OCI-LY1 (cell line): ENCODE results near the gene PPP2R2B.

Experiments
- H2AFZ ChIP-seq: fragments of 200-600 bp; sonication (generic), shearing (Covaris generic); 2 replicates; pipeline ENCODE4 v1.6.0; 2014; ENCODE audit warnings: antibody characterized with exemption, mild to moderate bottlenecking, low read length
- H3F3A ChIP-seq: fragments of 200-600 bp; sonication (generic), shearing (Covaris generic); 2 replicates; pipeline ENCODE4 v1.6.0; 2014; ENCODE audit warnings: mild to moderate bottlenecking, antibody characterized with exemption, low read length, moderate library complexity; ENCODE audit not compliant: insufficient read depth
- H3K27ac ChIP-seq: fragments of 200-600 bp; sonication (generic); 2 replicates; pipeline ENCODE4 v1.5.1; 2014; ENCODE audit warnings: low read length, mixed run types, mild to moderate bottlenecking, low read depth; ENCODE audit not compliant: poor library complexity, severe bottlenecking
- H3K27me3 ChIP-seq: fragments of 200-600 bp; sonication (generic); 2 replicates; pipeline ENCODE4 v1.6.0; 2014; ENCODE audit warnings: antibody characterized with exemption, mild to moderate bottlenecking, low read length, moderate library complexity; ENCODE audit not compliant: insufficient read depth
- H3K36me3 ChIP-seq: fragments of 200-600 bp; sonication (generic); 2 replicates; pipeline ENCODE4 v1.6.1; 2014; ENCODE audit warnings: mild to moderate bottlenecking, antibody characterized with exemption, low read length, moderate library complexity, mixed read lengths; ENCODE audit not compliant: insufficient read depth
- H3K4me1 ChIP-seq: fragments of 200-600 bp; sonication (generic); 2 replicates; pipeline ENCODE4 v1.5.1; 2014; ENCODE audit warnings: mild to moderate bottlenecking, low read length, moderate library complexity; ENCODE audit not compliant: insufficient read depth, severe bottlenecking
- H3K4me2 ChIP-seq: fragments of 200-600 bp; sonication (generic), shearing (Covaris generic); 2 replicates; pipeline ENCODE4 v1.6.1; 2014; ENCODE audit warnings: low read length
- H3K4me3 ChIP-seq: fragments of 200-600 bp; sonication (generic); 2 replicates; pipeline ENCODE4 v1.5.1; 2014; ENCODE audit warnings: low read length, low read depth, mild to moderate bottlenecking, mixed read lengths; ENCODE audit not compliant: poor library complexity, severe bottlenecking
- H3K79me2 ChIP-seq: fragments of 200-600 bp; shearing (Covaris generic); 2 replicates; pipeline ENCODE4 v1.6.1; 2016; ENCODE audit warnings: mixed run types, low read length, mixed read lengths; ENCODE audit not compliant: insufficient read depth
- H3K9ac ChIP-seq: fragments of 200-600 bp; sonication (generic), shearing (Covaris generic); 2 replicates; pipeline ENCODE4 v1.6.1; 2014; ENCODE audit warnings: mild to moderate bottlenecking, low read length, mixed read lengths
- H3K9me2 ChIP-seq: fragments of 200-600 bp; sonication (generic), shearing (Covaris generic); 2 replicates; pipeline ENCODE4 v1.6.1; 2014; ENCODE audit warnings: low read depth, mild to moderate bottlenecking, low read length, mixed read lengths
- H3K9me3 ChIP-seq: fragments of 200-600 bp; shearing (Covaris generic); 2 replicates; pipeline ENCODE4 v1.6.1; 2014; ENCODE audit warnings: low read length, mixed read lengths
- H4K20me1 ChIP-seq: fragments of 200-600 bp; sonication (generic), shearing (Covaris generic); 2 replicates; pipeline ENCODE4 v1.6.0; 2016; ENCODE audit warnings: mild to moderate bottlenecking, low read length; ENCODE audit not compliant: insufficient read depth
- EZH2 ChIP-seq: fragments of 200-600 bp; sonication (generic), shearing (Covaris generic); IDR thresholded peaks from 2 replicates; pipeline ENCODE4 v1.8.0; 2017; ENCODE audit warnings: borderline replicate concordance, mixed run types, mild to moderate bottlenecking, antibody characterized with exemption, low read length, moderate library complexity, mixed read lengths
- TF ChIP-seq, protein P1 (sequence below): fragments of 200-600 bp; sonication (generic), shearing (Covaris generic); IDR thresholded peaks from 2 replicates; pipeline ENCODE4 v1.5.1; 2017; ENCODE audit warnings: mild to moderate bottlenecking, antibody characterized with exemption, low read length, moderate library complexity, mixed read lengths

Gene PPP2R2B

DNA sequence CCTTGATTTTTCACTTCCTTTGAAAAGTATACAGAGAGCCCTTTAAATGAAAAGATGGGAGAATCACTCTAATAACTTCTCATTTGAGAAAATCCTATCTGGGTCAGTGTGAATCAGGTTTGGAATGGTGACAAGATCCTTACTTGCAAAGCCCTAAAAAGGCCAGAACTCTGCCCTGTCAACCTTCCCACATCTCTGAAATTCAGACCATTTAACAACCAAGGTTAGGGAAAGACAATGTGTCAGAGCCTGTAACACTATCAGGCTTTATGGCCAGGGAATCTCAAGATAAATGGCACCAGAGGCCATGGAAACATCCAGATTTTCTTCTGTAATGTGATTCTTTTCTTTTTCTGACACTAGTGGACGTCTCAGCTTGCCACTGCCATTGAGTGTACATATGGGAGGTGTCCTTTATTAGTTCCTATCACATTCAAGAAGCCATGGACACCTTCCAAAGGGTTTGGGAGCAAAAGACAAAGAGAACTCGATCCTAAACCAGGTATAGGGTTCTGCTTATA lies 196.9 kb downstream of the PPP2R2B start:
- no peak overlapping the region for H3K4me3 ChIP-seq
- no peaks in the 10 kb centered on the region for H3K9me2 ChIP-seq
- H3K27me3 ChIP-seq: no peaks in the 10 kb centered on the region
- TF ChIP-seq, protein P1, sequence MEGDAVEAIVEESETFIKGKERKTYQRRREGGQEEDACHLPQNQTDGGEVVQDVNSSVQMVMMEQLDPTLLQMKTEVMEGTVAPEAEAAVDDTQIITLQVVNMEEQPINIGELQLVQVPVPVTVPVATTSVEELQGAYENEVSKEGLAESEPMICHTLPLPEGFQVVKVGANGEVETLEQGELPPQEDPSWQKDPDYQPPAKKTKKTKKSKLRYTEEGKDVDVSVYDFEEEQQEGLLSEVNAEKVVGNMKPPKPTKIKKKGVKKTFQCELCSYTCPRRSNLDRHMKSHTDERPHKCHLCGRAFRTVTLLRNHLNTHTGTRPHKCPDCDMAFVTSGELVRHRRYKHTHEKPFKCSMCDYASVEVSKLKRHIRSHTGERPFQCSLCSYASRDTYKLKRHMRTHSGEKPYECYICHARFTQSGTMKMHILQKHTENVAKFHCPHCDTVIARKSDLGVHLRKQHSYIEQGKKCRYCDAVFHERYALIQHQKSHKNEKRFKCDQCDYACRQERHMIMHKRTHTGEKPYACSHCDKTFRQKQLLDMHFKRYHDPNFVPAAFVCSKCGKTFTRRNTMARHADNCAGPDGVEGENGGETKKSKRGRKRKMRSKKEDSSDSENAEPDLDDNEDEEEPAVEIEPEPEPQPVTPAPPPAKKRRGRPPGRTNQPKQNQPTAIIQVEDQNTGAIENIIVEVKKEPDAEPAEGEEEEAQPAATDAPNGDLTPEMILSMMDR: no peak
- no peak for TF ChIP-seq EZH2
- H3K9me3 ChIP-seq: no peaks in the 10 kb centered on the region
- H3K4me2 ChIP-seq: no peak overlapping the region
- H3K27ac ChIP-seq: no peak overlapping the region
- no peaks in the 10 kb centered on the region for H3K36me3 ChIP-seq
- H2AFZ ChIP-seq: no peak overlapping the region
- H3K79me2 ChIP-seq: no peaks in the 10 kb centered on the region
- H3K4me1 ChIP-seq: no peaks in the 10 kb centered on the region
- H3K9ac ChIP-seq: no peak overlapping the region
- no peaks in the 10 kb centered on the region for H3F3A ChIP-seq
- no peaks in the 10 kb centered on the region for H4K20me1 ChIP-seq

DNA sequence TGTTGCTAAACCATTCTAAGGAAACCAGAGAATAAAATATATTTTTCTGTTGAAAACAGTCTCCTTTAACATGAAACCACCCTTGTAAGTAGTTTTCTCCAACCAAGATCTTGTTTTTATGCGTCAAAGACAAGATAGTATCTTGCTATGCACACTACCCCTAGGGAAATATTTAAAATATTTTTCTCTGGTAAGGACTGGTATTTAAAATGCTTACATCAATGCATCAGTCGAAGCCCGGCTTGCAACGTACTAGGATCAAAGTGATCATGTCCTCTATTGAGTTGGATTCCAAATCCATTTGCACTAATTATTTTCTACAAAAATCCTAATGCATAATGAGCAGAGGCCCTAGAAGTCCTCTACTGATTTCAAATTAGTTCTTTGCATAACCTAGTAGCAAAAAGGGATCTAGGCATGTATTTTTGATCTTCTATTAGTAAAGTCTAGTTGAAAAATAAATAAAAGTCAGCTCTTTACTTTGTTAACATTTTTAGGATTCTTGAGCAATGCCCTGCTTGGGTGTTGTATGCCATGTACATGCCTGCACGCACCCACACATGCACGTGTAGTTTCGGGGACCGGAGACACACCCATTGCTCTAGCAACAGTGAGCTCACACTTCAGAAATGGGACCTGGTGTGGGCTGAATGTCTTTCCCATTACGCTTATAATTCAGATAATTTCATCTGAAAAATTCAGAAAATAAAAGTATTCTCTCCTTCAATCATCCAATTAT lies 197.5 kb downstream of the PPP2R2B start:
- Histone ChIP-seq H3K9me2 (no peaks in the 10 kb centered on the region), H3K27ac (no peak overlapping the region), H3K4me2 (no peak overlapping the region), H3K9me3 (no peaks in the 10 kb centered on the region), H2AFZ (no peak overlapping the region), H3F3A (no peaks in the 10 kb centered on the region), H3K27me3 (no peaks in the 10 kb centered on the region), H4K20me1 (no peaks in the 10 kb centered on the region), H3K79me2 (no peaks in the 10 kb centered on the region), H3K9ac (no peak overlapping the region), H3K36me3 (no peaks in the 10 kb centered on the region), H3K4me3 (no peak overlapping the region), H3K4me1 (no peaks in the 10 kb centered on the region)
- TF ChIP-seq, protein P1: no peak
- TF ChIP-seq EZH2: no peak

DNA sequence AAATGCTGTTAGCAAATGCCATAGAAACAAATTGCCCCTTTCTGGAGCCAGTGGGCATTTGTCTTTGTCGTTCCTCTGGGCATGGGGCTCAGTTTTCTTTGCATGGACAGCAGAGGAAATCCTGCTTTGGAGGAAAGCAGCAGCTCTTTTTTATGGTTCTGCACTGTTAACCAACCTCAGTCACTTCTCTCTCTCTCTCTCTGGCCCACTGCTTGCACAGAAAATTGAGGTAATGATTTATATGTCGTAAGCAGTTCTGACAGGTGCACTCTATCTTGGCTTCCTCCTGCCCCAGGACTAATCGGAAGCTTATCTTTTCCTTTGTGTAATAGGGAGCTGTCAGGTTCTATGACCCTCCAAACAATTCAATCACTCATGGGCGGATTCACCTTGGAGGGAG lies 202.9 kb downstream of the PPP2R2B start:
- no peaks in the 10 kb centered on the region for H3K27me3 ChIP-seq
- no peak overlapping the region for H2AFZ ChIP-seq
- H3F3A ChIP-seq: no peaks in the 10 kb centered on the region
- H3K9ac ChIP-seq: no peak overlapping the region
- no peak overlapping the region for H3K27ac ChIP-seq
- H3K9me2 ChIP-seq: no peaks in the 10 kb centered on the region
- no peak overlapping the region for H3K4me2 ChIP-seq
- H3K36me3 ChIP-seq: no peaks in the 10 kb centered on the region
- no peak for TF ChIP-seq EZH2
- TF ChIP-seq, protein P1: no peak
- H3K9me3 ChIP-seq: no peaks in the 10 kb centered on the region
- H3K4me3 ChIP-seq: no peak overlapping the region
- H3K4me1 ChIP-seq: no peaks in the 10 kb centered on the region
- no peaks in the 10 kb centered on the region for H4K20me1 ChIP-seq
- H3K79me2 ChIP-seq: no peaks in the 10 kb centered on the region
